ENCODE measurements around the gene MYADML2.

- TF ChIP-seq, protein P1, sequence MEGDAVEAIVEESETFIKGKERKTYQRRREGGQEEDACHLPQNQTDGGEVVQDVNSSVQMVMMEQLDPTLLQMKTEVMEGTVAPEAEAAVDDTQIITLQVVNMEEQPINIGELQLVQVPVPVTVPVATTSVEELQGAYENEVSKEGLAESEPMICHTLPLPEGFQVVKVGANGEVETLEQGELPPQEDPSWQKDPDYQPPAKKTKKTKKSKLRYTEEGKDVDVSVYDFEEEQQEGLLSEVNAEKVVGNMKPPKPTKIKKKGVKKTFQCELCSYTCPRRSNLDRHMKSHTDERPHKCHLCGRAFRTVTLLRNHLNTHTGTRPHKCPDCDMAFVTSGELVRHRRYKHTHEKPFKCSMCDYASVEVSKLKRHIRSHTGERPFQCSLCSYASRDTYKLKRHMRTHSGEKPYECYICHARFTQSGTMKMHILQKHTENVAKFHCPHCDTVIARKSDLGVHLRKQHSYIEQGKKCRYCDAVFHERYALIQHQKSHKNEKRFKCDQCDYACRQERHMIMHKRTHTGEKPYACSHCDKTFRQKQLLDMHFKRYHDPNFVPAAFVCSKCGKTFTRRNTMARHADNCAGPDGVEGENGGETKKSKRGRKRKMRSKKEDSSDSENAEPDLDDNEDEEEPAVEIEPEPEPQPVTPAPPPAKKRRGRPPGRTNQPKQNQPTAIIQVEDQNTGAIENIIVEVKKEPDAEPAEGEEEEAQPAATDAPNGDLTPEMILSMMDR (conservative IDR thresholded peaks at IDR 0.05; ENCODE audit: low read length) = no peak
- TF ChIP-seq EZH2phosphoT487 (IDR thresholded peaks at IDR 0.05; ENCODE audit: borderline replicate concordance, low read depth, low read length) = no peak
These were observed 19.8 kb downstream of the MYADML2 start for GRCh38 chr17:81927152-81927652.
